ENCODE results near the gene HAUS3. TPM values are rescaled to one million over a fixed set of nuclear protein-coding genes. Genes with fewer than 3 reads are reported as not detected.
A peak's percentile ranks its signal among the peaks of the same experiment; 100 is the strongest.

Gene HAUS3
- total and polyA plus RNA-seq, 2 of the 13 experiments (the other 11 are each of a cell fraction or from before 2014, with no cell fraction given): 3.9 to 12.6 TPM

- TF ChIP-seq ZNF280B (CRISPR knock-in tag; IDR thresholded peaks at IDR 0.05; ENCODE audit: borderline replicate concordance) (no peak; the same call in 1 of the 2 replicates), ZNF343 (CRISPR knock-in tag; IDR thresholded peaks at IDR 0.05) (peak; percentile 87), IRX3 (CRISPR knock-in tag; IDR thresholded peaks at IDR 0.05; ENCODE audit: borderline replicate concordance, low read depth) (peak; percentile 75; the same call in 1 of the 2 replicates), AKAP8 (CRISPR knock-in tag; IDR thresholded peaks at IDR 0.05) (no peak), CREM (IDR thresholded peaks at IDR 0.05) (no peak), CREM (CRISPR knock-in tag; IDR thresholded peaks at IDR 0.05) (no peak), HMGA1 (CRISPR knock-in tag; conservative IDR thresholded peaks at IDR 0.05) (no peak), SMAD1 (CRISPR knock-in tag; IDR thresholded peaks at IDR 0.05; ENCODE audit: borderline replicate concordance, low read depth) (no peak), SNAPC4 (CRISPR knock-in tag; IDR thresholded peaks at IDR 0.05) (no peak), SATB2 (CRISPR knock-in tag; IDR thresholded peaks at IDR 0.05) (no peak), RAD21 (CRISPR knock-in tag; IDR thresholded peaks at IDR 0.05) (peak; percentile 23; the same call in 1 of the 2 replicates), ZBTB7B (CRISPR knock-in tag; IDR thresholded peaks at IDR 0.05) (peak; percentile 48; the same call in 1 of the 2 replicates), ARID2 (CRISPR knock-in tag; IDR thresholded peaks at IDR 0.05; ENCODE audit: borderline replicate concordance) (peak; percentile 47; the same call in 1 of the 2 replicates), TBX3 (IDR thresholded peaks at IDR 0.05; ENCODE audit: borderline replicate concordance) (no peak), YEATS4 (CRISPR knock-in tag; IDR thresholded peaks at IDR 0.05; ENCODE audit: borderline replicate concordance) (peak; percentile 88), KDM3A (CRISPR knock-in tag; IDR thresholded peaks at IDR 0.05; ENCODE audit: low read depth) (no peak), GLMP (CRISPR knock-in tag; IDR thresholded peaks at IDR 0.05; ENCODE audit: borderline replicate concordance) (no peak), RXRB (CRISPR knock-in tag; IDR thresholded peaks at IDR 0.05; ENCODE audit: borderline replicate concordance) (no peak), KMT2B (CRISPR knock-in tag; IDR thresholded peaks at IDR 0.05) (no peak), SP1 (IDR thresholded peaks at IDR 0.05) (no peak), SP1 (CRISPR knock-in tag; IDR thresholded peaks at IDR 0.05) (no peak; the same call in 1 of the 2 replicates), ZGPAT (CRISPR knock-in tag; IDR thresholded peaks at IDR 0.05) (peak; percentile 64)
These were observed 20.4 kb upstream of the HAUS3 start (continued) for GRCh38 chr4:2262145-2262943.

Data from HepG2 (cell line).